GM12865 (cell line): ENCODE measurements around the gene ANKRD27.

ENCODE experiments used
- DNase-seq: peaks from one replicate; pipeline ENCODE4 v3.0.0; 2010; ENCODE audit warnings: low read depth
- H3K4me3 ChIP-seq: 2 replicates; pipeline ENCODE4 v1.5.1; 2011; ENCODE audit warnings: mild to moderate bottlenecking, low read depth, low read length, control low read depth
- TF ChIP-seq, protein P1 (sequence below): IDR thresholded peaks from 2 replicates; pipeline ENCODE4 v1.5.1; 2011; ENCODE audit warnings: low read length, control low read depth, low read depth, inconsistent platforms; ENCODE audit not compliant: insufficient read depth; ENCODE audit errors: missing control alignments

Gene ANKRD27

GRCh38 chr19:32692727-32693061, 17.7 kb upstream of the ANKRD27 start:
- TF ChIP-seq, protein P1, sequence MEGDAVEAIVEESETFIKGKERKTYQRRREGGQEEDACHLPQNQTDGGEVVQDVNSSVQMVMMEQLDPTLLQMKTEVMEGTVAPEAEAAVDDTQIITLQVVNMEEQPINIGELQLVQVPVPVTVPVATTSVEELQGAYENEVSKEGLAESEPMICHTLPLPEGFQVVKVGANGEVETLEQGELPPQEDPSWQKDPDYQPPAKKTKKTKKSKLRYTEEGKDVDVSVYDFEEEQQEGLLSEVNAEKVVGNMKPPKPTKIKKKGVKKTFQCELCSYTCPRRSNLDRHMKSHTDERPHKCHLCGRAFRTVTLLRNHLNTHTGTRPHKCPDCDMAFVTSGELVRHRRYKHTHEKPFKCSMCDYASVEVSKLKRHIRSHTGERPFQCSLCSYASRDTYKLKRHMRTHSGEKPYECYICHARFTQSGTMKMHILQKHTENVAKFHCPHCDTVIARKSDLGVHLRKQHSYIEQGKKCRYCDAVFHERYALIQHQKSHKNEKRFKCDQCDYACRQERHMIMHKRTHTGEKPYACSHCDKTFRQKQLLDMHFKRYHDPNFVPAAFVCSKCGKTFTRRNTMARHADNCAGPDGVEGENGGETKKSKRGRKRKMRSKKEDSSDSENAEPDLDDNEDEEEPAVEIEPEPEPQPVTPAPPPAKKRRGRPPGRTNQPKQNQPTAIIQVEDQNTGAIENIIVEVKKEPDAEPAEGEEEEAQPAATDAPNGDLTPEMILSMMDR: no peak
- peak overlapping the region; percentile 97 for H3K4me3 ChIP-seq

DNA sequence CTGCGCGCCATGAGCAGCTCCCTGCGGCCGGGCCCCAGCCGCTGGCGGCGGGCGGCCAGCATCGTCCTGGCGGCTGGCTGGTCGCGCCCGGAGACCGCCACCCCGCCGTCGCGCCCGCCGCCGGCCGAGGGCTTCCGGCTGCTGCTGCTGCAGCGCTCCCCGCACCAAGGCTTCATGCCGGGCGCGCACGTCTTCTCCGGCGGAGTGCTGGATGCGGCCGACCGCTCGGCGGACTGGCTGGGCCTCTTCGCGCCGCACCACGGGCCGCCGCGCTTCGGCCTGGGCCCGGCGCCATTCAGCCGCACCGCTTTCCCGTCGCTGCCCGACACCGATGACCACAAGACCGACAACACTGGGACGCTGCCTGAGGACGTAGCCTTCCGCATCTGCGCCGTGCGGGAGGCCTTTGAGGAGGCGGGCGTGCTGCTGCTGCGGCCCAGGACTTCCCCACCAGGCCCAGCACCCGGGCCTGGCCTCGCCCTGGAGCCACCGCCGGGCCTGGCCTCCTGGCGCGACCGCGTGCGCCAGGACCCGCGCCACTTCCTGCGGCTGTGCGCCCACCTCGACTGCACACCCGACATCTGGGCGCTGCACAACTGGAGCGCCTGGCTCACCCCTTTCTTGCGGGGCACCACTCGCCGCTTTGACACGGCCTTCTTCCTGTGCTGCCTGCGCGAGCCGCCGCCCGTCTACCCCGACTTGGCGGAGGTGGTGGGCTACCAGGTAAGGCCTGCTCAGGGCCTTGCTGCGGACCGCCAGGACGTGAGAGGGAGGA, 17.2 kb upstream of the ANKRD27 start:
- peak; percentile 92 for DNase-seq

More at GRCh38 chr19:32692727-32693061, 17.7 kb upstream of the ANKRD27 start:
- DNase-seq: peak; percentile 37

DNA sequence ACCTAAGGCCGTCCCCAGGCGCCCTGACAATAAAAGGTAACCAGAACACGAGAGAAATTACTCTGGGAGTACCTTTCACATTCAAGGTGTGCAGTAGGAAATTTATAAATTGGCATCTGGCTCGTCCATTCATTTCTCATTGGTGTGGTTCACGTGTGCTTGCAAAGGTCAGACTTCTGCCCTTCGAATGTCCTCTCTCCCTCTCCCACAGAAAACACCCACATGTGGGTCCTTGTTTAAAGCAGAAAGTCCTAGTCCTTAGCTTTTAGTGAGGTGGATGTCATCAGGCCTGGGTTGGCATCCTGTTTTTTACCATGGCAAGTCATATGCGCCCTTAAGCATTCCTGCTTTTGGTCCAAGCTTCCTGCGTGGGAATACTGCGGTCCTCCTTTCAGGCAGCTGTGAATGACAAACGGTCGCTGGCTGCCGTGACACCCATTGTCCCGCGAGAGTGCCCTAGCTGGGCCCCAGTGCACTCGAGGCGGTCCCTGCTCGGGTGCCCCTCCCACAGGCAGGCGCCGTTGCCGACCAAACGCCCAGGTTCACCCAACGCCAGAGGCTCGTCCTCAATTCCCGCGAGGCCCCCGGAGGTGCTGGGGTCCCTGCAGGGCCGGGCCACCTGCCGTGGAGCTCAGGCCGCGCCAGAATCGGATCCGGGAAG, 16.4 kb upstream of the ANKRD27 start, which contains the start of gene NUDT19:
Gene NUDT19, plus strand, starts transcription at position 531 of the 661 bp plus-strand sequence. CDS start 140 bp downstream, outside the sequence.
- DNase-seq: peak; percentile 95
- TF ChIP-seq, protein P1: no peak

More for the DNA sequence above, 17.2 kb upstream of the ANKRD27 start:
- peak overlapping the region; percentile 97 for H3K4me3 ChIP-seq
- TF ChIP-seq, protein P1: no peak

DNA sequence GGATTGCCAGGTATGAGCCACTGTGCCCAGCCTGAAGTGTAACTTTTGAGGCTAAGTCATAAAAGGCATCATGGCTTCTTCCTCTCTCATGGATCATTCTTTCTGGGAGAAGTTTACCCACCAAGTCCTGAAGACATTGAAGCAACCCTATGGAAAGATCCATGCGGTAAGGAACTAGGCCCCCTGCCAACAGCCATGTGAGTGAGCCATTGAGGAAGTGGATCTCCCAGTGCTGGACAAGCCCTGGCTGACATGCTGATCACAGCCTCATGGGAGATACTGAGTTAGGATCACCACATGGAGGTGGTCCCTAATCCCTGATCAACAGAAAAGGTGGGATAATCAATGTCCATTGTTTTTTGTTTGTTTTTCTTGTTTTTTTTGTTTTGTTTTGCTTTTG, 13.3 kb upstream of the ANKRD27 start:
- DNase-seq: no peak
- H3K4me3 ChIP-seq: no peak overlapping the region
- TF ChIP-seq, protein P1: no peak

More for the DNA sequence above, 16.4 kb upstream of the ANKRD27 start, which contains the start of gene NUDT19:
- H3K4me3 ChIP-seq: peak within 1 kb of the TSS; percentile 97

DNA sequence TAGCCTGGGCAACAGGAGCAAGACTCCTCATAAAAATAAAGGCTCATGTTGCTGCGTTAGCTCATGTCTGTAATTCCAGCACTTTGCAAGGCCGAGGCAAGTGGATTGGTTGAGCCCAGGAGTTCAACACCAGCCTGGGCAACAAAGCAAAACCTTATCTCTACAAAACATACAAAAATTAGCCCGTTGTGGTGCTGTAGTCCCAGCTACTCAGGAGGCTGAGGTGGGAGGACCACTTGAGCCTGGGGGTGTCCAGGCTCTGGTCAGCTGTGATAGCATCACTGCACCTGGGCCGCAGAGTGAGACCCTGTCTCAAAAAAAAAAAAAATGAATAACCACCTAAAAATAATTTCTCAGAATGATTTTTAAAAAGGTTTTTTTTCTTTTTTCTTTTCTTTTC, 12.7 kb upstream of the ANKRD27 start:
- no peak for DNase-seq
- TF ChIP-seq, protein P1: no peak
- no peak overlapping the region for H3K4me3 ChIP-seq

- DNase-seq: no peak
- TF ChIP-seq, protein P1: no peak
- no peak overlapping the region for H3K4me3 ChIP-seq
Measured at GRCh38 chr19:32686847-32687475, 12.0 kb upstream of the ANKRD27 start.
